Head of caudate nucleus (tissue), 42 donors: ENCODE results near the gene ZSCAN31.
"Not testable (repeated sequence)": the region's sequence is repeated elsewhere in the genome, so short reads cannot be mapped to it uniquely, and the experiment has no call there.

ENCODE experiments used
- DNase-seq, 42 donors: peaks; one replicate each; pipeline versions ENCODE4 v3.0.0 to v3.0.0-alpha.2; 2020 to 2021; ENCODE audit warnings: mixed read lengths in 7 of 42
- intact Hi-C: fragments of 100-400 bp; cut with DNase I; formaldehyde crosslinking; loops from one replicate; pipeline ENCODE4 v1.15.0; 2022

ZSCAN31 gene

DNA sequence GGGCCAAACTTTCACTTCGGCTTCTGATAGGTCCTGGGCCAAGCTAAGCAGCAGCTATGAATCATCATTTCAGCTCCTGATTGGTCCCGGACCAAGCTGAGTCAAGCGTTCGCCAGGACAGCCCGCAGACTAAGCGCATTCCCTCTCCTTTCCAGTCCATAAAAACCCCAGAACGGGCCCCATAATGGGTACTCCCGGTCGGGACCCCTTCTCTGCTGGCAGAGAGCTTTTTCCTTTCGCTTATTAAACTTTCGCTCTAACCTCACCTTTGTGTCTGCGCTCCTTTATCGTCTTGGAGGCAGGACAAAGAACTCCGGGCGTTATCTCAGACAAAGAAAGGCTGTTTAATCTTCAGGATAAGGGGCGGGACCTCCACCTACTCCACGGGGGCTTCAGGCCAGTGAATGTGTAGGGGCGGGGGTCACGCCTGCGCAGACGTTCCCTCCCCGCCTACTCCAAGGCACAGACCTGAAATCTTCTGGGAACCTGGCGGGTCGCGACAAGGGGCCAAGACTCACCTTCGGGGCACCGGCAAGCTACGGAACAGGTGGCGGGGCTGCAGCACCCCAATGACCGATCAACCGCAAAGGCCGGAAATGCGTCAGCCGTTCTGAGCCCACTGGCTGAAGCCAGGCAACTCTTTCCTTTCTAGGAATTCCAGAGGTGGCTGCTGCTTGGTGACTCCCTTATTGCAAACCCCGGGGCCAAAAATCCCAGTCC lies at the start of gene ZSCAN31:
Gene ZSCAN31, minus strand, starts transcription at position 585 of the 720 bp plus-strand sequence. CDS start 6,465 bp downstream, outside the sequence.
- peak; percentile 79 to 98 (median 92) for DNase-seq
- intact Hi-C loops = loop anchor here (5.0 kb wide), 1 partner anchor 253 kb away; the partner anchor contains the start of gene ZNF165

GRCh38 chr6:28384143-28384533 lies 48.2 kb upstream of the ZSCAN31 start:
- DNase-seq = no peak
- intact Hi-C loops = no loop called here

DNA sequence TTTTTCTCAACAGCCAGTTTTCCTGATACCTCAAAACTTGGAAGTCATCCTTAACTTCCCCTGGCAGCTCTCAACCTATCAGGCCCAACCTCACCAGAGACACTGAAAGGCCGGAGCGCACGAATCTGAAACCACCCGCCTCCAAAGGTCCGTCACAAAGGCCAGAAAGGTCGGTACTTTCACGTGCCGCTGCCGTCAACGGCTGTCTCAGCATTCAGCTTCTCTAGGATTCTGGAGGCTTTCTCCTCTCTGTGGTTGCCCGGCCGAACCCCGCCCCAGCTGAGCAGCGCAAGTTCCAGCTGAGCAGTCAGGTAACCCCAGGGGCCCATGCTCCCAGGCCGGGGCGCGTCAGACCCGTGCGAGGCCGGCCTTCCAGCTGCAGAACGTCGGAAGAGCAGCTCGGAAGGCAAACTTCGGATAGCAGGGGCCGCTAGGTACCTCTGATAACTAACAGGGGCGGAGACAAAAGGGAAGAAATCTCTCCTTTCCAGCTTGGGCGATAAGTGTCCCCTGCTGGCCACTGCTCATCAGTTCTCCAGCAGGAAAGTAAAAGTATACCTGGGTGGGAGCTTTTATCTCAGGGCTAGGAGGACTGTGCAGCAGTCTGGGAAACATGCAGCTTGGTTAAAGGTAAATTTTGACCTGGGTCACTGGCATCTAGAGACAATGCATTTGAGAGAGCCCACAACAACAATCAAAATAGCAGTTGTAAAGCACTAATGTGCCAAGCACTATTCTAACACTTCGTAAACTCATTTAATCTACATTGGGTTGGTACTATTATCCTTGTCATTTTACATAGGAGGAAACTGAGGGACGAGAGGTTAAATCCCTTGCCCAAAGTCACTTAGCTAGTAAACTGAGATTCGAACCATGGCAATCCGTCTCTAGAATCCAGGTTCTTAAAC lies 47.5 kb upstream of the ZSCAN31 start:
- intact Hi-C loops = no loop called here
- peak; percentile 36 to 81 (median 61) for DNase-seq

GRCh38 chr6:28380381-28380780 lies 44.4 kb upstream of the ZSCAN31 start:
- no peak for DNase-seq
- intact Hi-C loops = no loop called here

DNA sequence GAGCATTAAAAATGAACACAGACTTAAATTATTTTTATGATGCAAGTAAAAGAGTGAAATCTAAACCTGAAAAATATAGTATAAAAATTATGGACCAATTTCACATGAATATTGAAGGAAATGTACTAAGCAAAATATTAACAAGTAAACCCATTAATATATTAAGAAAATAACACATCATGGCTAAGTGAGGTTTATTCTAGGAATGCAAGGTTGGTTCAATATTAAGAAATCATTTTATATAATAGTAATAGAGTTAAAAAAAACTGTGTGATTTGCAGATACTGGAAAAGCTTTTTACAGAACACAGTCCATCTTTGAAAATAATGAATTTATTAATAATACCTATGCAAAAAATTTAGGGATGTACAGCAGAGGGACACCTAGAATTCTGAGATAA lies 42.7 kb upstream of the ZSCAN31 start:
- DNase-seq = no peak
- intact Hi-C loops = no loop called here

- DNase-seq = no peak
- intact Hi-C loops = no loop called here
These were observed 41.9 kb upstream of the ZSCAN31 start for GRCh38 chr6:28377879-28378278.

- intact Hi-C loops = no loop called here
These were observed 38.0 kb upstream of the ZSCAN31 start for GRCh38 chr6:28373925-28374324.

DNA sequence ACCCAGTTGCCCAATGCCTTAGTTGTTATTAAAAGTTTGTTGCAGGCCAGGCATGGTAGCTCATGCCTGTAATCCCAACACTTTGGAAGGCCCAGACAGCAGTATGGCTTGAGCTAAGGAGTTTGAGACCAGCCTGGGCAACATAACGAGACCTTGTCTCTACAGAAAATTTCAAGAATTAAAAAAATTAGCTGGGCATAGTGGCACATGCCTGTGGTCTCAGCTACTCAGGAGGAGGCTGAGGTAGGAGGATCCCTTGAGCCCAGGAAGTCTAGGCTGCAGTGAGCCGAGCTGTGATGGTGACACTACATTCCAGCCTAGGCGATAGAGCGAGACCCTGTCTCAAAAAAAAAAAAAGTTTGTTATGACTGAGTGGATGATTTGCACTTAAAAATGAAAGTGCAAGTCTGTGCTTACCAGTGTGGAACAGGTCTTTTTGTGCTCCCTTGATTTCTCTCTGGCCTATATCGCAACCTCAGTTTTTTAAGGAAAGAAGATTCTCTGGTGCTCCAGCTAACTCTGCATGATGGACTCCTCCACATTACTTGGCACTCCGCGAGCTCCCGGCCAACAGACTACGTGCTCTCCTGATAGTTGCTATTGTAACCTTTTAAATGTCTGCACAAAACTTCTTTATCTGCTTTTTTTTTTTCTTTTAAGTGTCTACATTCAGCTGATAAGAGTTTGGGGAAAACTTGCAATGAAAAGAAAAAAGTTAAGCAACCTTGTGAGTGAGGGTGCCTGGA lies 35.9 kb upstream of the ZSCAN31 start:
- intact Hi-C loops = no loop called here
- no peak for DNase-seq

More at GRCh38 chr6:28373925-28374324, 38.0 kb upstream of the ZSCAN31 start:
- no peak for DNase-seq

- intact Hi-C loops = no loop called here
- DNase-seq = no peak
These were observed 35.3 kb upstream of the ZSCAN31 start for GRCh38 chr6:28371280-28371679.

DNA sequence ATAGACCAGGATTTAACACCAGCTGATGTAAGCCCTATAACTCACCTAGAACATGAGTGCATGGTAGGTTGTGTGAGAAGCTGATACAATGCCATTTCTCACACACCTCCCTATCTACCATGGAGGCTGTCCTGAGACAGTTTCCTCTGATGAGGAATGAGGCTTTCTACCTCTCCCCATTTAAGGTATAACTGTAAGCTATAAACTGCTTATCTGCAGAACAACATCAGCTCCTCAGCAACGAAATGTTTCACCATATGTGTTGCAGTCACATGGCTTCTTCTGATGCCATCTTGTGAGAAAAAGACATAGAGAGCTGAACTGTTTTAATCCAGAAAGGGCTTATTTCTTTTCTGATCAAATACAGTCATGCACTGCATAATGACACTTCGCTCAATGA lies 34.5 kb upstream of the ZSCAN31 start:
- DNase-seq = no peak
- intact Hi-C loops = no loop called here

DNA sequence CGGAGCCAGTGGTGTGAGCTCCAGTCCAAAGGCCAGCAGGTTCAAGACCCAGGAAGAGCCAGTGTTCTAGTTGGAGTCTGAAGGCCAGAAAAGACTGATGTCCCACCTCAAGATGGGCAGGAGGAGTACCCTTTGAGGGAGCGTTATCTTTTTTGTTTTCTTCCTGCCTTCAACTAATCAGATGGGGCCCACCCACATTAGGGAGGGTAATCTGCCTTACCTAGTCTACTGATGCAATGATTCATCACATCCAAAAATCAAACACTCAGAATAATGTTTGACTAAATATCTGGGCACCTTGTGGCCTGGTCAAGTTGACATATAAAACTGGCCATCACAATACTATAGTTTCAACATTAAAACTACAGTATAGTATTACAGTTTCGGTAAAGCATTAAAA lies 33.5 kb upstream of the ZSCAN31 start:
- intact Hi-C loops = no loop called here
- DNase-seq = no peak

GRCh38 chr6:28368522-28368921 lies 32.6 kb upstream of the ZSCAN31 start:
- intact Hi-C loops = no loop called here
- DNase-seq = no peak

- intact Hi-C loops, DNase-seq: not testable (repeated sequence)
These were observed 29.6 kb upstream of the ZSCAN31 start for GRCh38 chr6:28365590-28365989.

DNA sequence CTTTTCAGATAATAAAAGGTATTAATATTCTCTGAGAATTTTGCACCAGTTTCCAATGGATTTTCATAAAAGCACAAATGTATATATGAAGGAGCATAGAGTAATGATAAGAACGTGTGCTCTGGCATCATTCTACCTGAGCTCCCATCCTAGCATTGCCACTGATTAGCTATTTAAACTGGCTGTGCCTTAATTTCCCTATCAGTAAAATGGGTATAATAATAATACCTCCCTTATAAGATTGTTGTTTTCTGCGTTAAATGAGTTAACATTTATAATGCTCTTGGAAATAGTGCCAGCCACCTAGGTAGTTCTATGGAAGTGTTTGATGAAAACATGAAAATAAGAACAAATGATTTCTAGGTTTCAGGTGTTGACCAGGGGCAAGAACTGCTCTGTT lies 25.0 kb upstream of the ZSCAN31 start:
- DNase-seq = no peak

GRCh38 chr6:28359562-28359961 lies 23.6 kb upstream of the ZSCAN31 start:
- DNase-seq = not testable (repeated sequence)
- intact Hi-C loops = loop anchor here (10.0 kb wide), 2 partner anchors 105 to 225 kb away; partner anchors contain the start of genes NKAPL and ZKSCAN4

More for the DNA sequence above, 25.0 kb upstream of the ZSCAN31 start:
- intact Hi-C loops = no loop called here

DNA sequence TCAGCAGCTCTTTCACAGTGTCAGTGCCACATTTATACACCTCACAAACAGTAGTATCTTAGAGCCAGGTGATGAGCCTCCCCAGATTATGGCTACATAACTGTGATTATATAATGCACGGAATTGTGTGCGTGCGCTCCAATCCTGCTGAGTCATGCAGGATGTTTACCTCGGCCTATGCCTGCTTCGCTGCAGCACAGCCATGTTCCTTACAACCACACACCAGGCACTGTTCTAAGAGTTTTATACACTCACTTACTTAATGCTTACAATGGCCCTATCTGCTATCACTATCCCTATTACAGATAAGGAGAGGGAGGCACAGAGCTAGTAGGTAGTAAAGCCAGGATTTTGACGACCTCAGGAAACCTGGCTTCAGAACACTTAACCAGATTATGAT lies 21.1 kb upstream of the ZSCAN31 start:
- DNase-seq = peak in 4 of 42 donors; percentile 11 to 54 (median 32)
- intact Hi-C loops = loop anchor here (10.0 kb wide), 2 partner anchors 102 to 222 kb away; partner anchors contain the start of genes NKAPL and ZKSCAN4

DNA sequence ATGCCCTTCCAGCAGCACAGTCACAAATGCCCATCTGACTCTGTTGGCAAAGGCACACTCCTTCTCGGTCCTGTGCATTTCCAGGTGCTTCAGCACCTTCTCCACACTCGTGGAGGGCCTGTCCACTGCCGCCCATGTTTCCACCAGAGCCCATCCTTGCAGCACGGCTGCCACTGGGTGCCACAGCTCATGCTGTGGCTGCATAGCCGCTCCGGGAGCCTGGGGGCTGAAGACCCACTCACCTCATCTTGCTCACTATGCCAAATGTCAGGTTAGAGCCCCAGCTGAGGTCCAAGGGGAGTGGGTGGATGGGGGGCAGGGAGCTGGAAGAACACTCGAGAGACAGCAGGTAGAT lies 20.7 kb upstream of the ZSCAN31 start:
- no peak for DNase-seq
- intact Hi-C loops = loop anchor here (10.0 kb wide), 2 partner anchors 102 to 222 kb away; partner anchors contain the start of genes NKAPL and ZKSCAN4

- intact Hi-C loops = loop anchor here (10.0 kb wide), 2 partner anchors 101 to 221 kb away; partner anchors contain the start of genes NKAPL and ZKSCAN4
- peak; percentile 51 to 93 (median 75) for DNase-seq
These were observed 20.1 kb upstream of the ZSCAN31 start for GRCh38 chr6:28355743-28356665.
